Measurements from ENCODE around the gene MAML2. TPM values are rescaled to one million over a fixed set of nuclear protein-coding genes. Genes with fewer than 3 reads are reported as not detected.

MAML2 gene
- total RNA-seq, 4 donors from 2014 or later = 34.3 to 58.8 (median 56.0) TPM

GRCh38 chr11:96141626-96142025 is 201.4 kb downstream of the MAML2 start:
- TF ChIP-seq CTCF (IDR thresholded peaks at IDR 0.05; ENCODE audit: low read depth) = no peak

GRCh38 chr11:96139691-96140090 is 203.3 kb downstream of the MAML2 start:
- no peak for TF ChIP-seq CTCF (IDR thresholded peaks at IDR 0.05; ENCODE audit: low read depth)

- no peak for TF ChIP-seq CTCF (IDR thresholded peaks at IDR 0.05; ENCODE audit: low read depth)
Observed at GRCh38 chr11:96137373-96137772, 205.6 kb downstream of the MAML2 start.

- no peak for TF ChIP-seq CTCF (IDR thresholded peaks at IDR 0.05; ENCODE audit: low read depth)
Observed at GRCh38 chr11:96136613-96137298, 206.2 kb downstream of the MAML2 start.

GRCh38 chr11:96134602-96135001 is 208.4 kb downstream of the MAML2 start:
- TF ChIP-seq CTCF (IDR thresholded peaks at IDR 0.05; ENCODE audit: low read depth) = no peak

- TF ChIP-seq CTCF (IDR thresholded peaks at IDR 0.05; ENCODE audit: low read depth) = no peak
Observed at GRCh38 chr11:96132437-96132836, 210.6 kb downstream of the MAML2 start.

GRCh38 chr11:96130061-96130620 is 212.9 kb downstream of the MAML2 start:
- TF ChIP-seq CTCF (IDR thresholded peaks at IDR 0.05; ENCODE audit: low read depth) = no peak
